T-cell (primary cell): Measurements from ENCODE around the gene CORO7. TPM values are rescaled to one million over a fixed set of nuclear protein-coding genes. Genes with fewer than 3 reads are reported as not detected.

Source experiments
- ATAC-seq, 4 experiments: fragments of 200-7000 bp in 3 of 4; fragments of 150-1000 bp in 1 of 4; cut with Tn5 transposase; replicated peaks in 1 of 4; 1 replicate in 3 of 4; 2 replicates in 1 of 4; pipeline ENCODE4 v1.10.0; 2021; ENCODE audit warnings: moderate library complexity in 3 of 4, mild to moderate bottlenecking in 2 of 4, moderate number of reproducible peaks in 1 of 4
- CTCF ChIA-PET, 2 donors: fragments of 300-600 bp; sonication (Branson Sonifier 250); formaldehyde crosslinking; loops; one replicate each; lab custom pipeline; 2022; ENCODE audit warnings: antibody characterized with exemption in 2 of 2; lab: Charles Lee
- POLR2A ChIA-PET, 2 donors: fragments of 300-600 bp; sonication (Branson Sonifier 250); formaldehyde crosslinking; loops; one replicate each; lab custom pipeline; 2022; ENCODE audit warnings: antibody characterized with exemption in 2 of 2; lab: Charles Lee
- DNase-seq, 35 experiments: peaks; one replicate each; pipeline versions ENCODE4 v3.0.0 to v3.0.0-alpha.2; 2013 to 2023
- H3K27ac ChIP-seq: one replicate; pipeline ENCODE4 v1.5.1; 2013; ENCODE audit warnings: low read length
- H3K27me3 ChIP-seq, 2 experiments: replicated peaks in 1 of 2; 1 replicate in 1 of 2; 2 replicates in 1 of 2; pipeline versions ENCODE4 v1.6.1 to v1.7.0; 2013; ENCODE audit warnings: low read length in 1 of 2, mixed read lengths in 1 of 2; ENCODE audit not compliant: control insufficient read depth in 2 of 2, insufficient read depth in 2 of 2; ENCODE audit errors: extremely low read depth in 1 of 2
- H3K36me3 ChIP-seq, 2 donors: 1 replicate in 1 of 2; 2 replicates in 1 of 2; pipeline versions ENCODE4 v1.6.1 to v1.7.0; 2013; ENCODE audit warnings: low read length in 1 of 2; ENCODE audit not compliant: control insufficient read depth in 2 of 2, insufficient read depth in 1 of 2; ENCODE audit errors: extremely low read depth in 1 of 2
- H3K4me1 ChIP-seq, 2 experiments: 1 replicate in 1 of 2; 2 replicates in 1 of 2; pipeline versions ENCODE4 v1.6.1 to v1.7.0; 2013; ENCODE audit warnings: low read length in 2 of 2, mixed read lengths in 1 of 2; ENCODE audit not compliant: insufficient read depth in 2 of 2, control insufficient read depth in 1 of 2; ENCODE audit errors: extremely low read depth in 1 of 2
- H3K4me3 ChIP-seq, 2 donors: 1 replicate in 1 of 2; 2 replicates in 1 of 2; pipeline versions ENCODE4 v1.5.1 to v1.7.0; 2013; ENCODE audit warnings: mild to moderate bottlenecking in 2 of 2, low read length in 1 of 2, moderate library complexity in 1 of 2; ENCODE audit not compliant: control insufficient read depth in 1 of 2; ENCODE audit errors: extremely low read depth in 1 of 2
- H3K9me3 ChIP-seq: 2 replicates; pipeline ENCODE4 v1.7.0; 2013
- H3K27ac Mint-ChIP-seq, 2 donors: one replicate each; pipeline ENCODE4 v1.8.0; 2020 to 2021; ENCODE audit warnings: mild to moderate bottlenecking in 2 of 2, mixed read lengths in 2 of 2
- H3K27me3 Mint-ChIP-seq, 2 donors: one replicate each; pipeline ENCODE4 v1.8.0; 2021 to 2022; ENCODE audit warnings: mixed read lengths in 2 of 2
- H3K36me3 Mint-ChIP-seq: one replicate; pipeline ENCODE4 v1.8.0; 2021; ENCODE audit warnings: mixed read lengths
- H3K4me1 Mint-ChIP-seq, 3 donors: one replicate each; pipeline ENCODE4 v1.8.0; 2020 to 2022; ENCODE audit warnings: mixed read lengths in 3 of 3, mild to moderate bottlenecking in 1 of 3
- H3K4me3 Mint-ChIP-seq, 3 donors: one replicate each; pipeline ENCODE4 v1.8.0; 2020 to 2022; ENCODE audit warnings: mild to moderate bottlenecking in 3 of 3, mixed read lengths in 3 of 3, moderate library complexity in 3 of 3
- H3K9me3 Mint-ChIP-seq, 3 donors: one replicate each; pipeline ENCODE4 v1.8.0; 2020 to 2022; ENCODE audit warnings: mixed read lengths in 3 of 3
- WGBS: methylation state at CpG from one replicate; pipeline ENCODE4 v1.1.5; 2013; ENCODE audit warnings: missing lambda C conversion rate; ENCODE audit not compliant: insufficient coverage; 5-methylcytosine and 5-hydroxymethylcytosine counted together
- total RNA-seq, 35 experiments: library from RNA in 6 of 35; stranded (reverse) in 6 of 35; fragments of 120-200 nt in 1 of 35; gene quantifications; one replicate each; pipeline versions ENCODE4 v1.2.1 to v1.2.4 and lab custom pipeline; 2013 to 2026

The CORO7 gene
- total RNA-seq, 5 donors from 2014 or later (not counting 1 experiment from before 2014, with no cell fraction given): 213 to 675 (median 230) TPM

DNA sequence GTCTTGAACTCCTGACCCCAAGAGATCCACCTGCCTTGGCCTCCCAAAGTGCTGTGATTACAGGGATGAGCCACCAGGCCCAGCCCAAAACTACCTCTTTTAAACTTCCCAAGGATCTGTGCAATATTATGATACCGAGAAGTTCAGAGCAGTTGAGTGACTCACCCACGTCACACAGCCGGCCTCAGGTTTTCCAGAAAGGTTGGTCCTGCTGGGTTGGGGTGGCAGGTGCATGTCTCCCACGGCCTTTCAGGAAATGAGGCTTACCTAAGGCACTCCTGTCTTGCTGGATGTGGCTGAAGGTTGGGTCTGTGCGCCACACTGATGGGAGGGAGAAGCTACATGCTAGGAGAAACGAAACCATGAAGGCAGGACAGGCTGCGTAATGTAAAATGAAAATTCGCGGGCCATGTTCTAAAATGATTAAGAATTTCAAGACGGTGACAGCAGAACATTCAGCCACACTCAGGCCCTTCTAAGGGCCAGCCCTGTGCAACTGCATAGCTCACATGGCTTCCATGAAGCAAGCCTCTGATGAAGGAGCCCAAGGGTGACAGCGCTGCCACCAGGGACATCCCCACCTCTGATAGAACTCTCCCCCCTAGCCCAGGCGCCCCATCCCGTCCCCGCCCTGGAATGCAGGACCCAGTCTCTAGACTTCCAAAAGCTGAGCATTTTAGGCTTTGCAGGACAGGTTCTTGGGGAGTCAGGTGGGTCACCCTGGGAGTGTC is 107.1 kb downstream of the CORO7 start:
- Histone ChIP-seq H3K4me1 (peaks cover 6 to 44% of the 10 kb centered on the region in 2 experiments), H3K9me3 (no peaks in the 10 kb centered on the region), H3K27ac (peak overlapping the region; percentile 6), H3K36me3 (no peaks in the 10 kb centered on the region), H3K4me3 (no peak overlapping the region), H3K27me3 (peaks cover 3 to 26% of the 10 kb centered on the region in 2 experiments)
- ChIA-PET POLR2A (interaction anchor here in 1 of 2 donors (0.6 kb wide), 1 partner anchor 42 kb away, joined by 3 read pairs; the partner anchor contains the start of gene PAM16), CTCF (interaction anchor here (0.5 to 1.8 kb wide), 6 partner anchors 14 to 900 kb away, joined by 3 to 10 read pairs (median 5); no protein-coding TSS in a partner anchor)
- 94% methylated on average over 10 of the region's 14 CpGs for WGBS
- Mint-ChIP-seq H3K27ac (peak overlapping the region; percentile 67 to 71), H3K27me3 (peaks cover 3% of the 10 kb centered on the region in 2 donors), H3K4me1 (peaks cover 25 to 29% (median 26%) of the 10 kb centered on the region in 3 donors), H3K4me3 (peak overlapping the region in 2 of 3 donors; percentile 83 to 85), H3K9me3 (no peaks in the 10 kb centered on the region), H3K36me3 (no peaks in the 10 kb centered on the region)
- ATAC-seq (no peak), DNase-seq (no peak)

DNA sequence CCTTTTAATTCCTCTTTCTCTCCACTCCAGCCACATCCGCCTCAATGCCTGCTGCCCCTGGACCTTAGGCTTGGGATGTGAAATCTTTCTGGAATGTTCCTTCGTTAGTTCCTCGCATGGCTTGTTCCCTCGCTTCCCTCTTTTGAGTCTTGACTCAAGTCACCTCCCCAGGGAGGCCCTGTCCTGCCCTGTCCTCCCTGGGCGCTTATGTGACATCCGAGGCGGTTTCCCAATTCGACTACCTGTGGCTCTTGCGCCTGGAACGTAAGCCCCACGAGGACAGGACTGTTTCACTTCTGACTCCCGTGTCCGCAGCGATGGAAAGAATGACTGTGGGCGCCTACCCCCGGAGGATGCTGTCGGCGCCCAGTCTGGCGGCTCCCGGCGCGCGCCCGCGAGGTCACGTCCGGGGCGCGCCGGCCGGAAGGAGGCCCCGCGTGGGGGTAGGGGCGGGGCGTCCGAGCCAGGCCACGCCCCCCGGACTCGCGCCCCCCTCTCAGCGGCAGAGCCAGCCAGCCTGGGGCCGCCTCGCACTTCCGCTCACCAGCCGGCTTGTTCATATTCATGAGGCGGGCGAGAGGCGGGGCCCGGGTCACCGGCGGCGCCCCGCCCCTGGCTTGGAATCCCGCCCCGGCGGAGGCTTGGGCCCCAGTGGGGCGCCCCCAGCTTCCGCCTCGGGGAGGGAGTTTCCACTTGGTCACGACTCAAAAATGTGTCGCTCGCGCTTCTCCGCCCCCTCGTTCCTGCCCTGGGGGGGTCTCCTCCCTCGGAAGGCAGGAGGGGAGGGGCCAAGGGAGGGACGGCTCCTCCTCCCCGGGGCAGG is 109.0 kb downstream of the CORO7 start:
- peak; percentile 91 to 95 (median 92) for ATAC-seq
- H3K27ac ChIP-seq: peak overlapping the region; percentile 93
- no peaks in the 10 kb centered on the region for H3K36me3 Mint-ChIP-seq

DNA sequence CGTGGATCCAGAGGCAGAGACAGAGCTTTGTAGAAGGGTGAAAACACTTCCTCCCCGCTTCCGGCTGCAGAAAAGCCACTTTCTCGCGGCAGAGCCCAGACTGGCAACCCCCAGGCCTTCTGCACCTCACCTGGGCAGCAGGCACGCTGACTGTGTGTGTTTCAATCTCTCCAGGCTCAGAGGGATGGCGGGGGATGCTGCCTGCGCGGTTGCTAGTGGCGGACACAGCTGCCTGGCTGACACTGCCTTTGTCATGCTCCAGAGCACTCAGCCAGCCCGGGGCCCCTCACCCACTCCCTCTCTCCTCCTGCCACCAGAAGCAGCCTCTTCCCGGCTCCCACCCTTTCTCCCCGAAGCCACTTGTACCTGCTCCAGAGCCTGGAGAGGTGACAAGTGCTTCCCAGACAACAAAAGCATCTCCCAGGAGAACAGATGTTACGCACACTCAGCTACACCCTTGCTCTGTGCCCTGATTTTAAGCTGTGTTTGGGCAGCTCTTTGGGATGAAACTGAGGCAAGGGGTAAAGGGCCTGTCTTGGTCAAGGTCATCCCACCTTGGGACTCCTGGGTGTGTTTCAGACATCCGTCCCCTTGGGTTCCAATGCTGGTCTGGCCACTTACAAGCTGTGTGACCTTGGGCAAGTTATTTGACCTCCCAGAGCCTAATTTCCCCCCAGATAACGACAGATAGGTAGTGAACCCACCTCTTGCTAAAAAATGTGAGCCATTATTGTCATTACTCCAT is 109.8 kb downstream of the CORO7 start:
- ChIA-PET CTCF (no interaction called here), POLR2A (interaction anchor here (0.5 to 0.7 kb wide), 2 partner anchors 21 to 339 kb away, joined by 3 read pairs; no protein-coding TSS in a partner anchor)
- Mint-ChIP-seq H3K36me3 (no peaks in the 10 kb centered on the region), H3K27me3 (no peaks in the 10 kb centered on the region), H3K4me3 (peak overlapping the region; percentile 83 to 91 (median 86)), H3K4me1 (peaks cover 21 to 28% (median 21%) of the 10 kb centered on the region in 3 donors), H3K9me3 (no peaks in the 10 kb centered on the region), H3K27ac (peak overlapping the region; percentile 92 to 95)
- H3K4me1 ChIP-seq: peaks cover 6 to 35% of the 10 kb centered on the region in 2 experiments
- no peaks in the 10 kb centered on the region for H3K27me3 ChIP-seq
- peak overlapping the region; percentile 59 to 81 for H3K4me3 ChIP-seq
- 17% methylated on average over 14 of the region's 16 CpGs for WGBS
- H3K9me3 ChIP-seq: no peaks in the 10 kb centered on the region
- DNase-seq (peak in 34 of 35 experiments; percentile 19 to 73 (median 52)), ATAC-seq (peak in 2 of 4 experiments; percentile 11 to 14)
- peak overlapping the region; percentile 91 for H3K27ac ChIP-seq
- H3K36me3 ChIP-seq: peaks cover 0 to 5% of the 10 kb centered on the region in 2 donors

More for the DNA sequence above, 109.0 kb downstream of the CORO7 start:
- H3K27me3 ChIP-seq: peaks cover 0 to 7% of the 10 kb centered on the region in 2 experiments
- peaks cover 21 to 28% (median 21%) of the 10 kb centered on the region in 3 donors for H3K4me1 Mint-ChIP-seq
- peaks cover 0 to 5% of the 10 kb centered on the region in 2 donors for H3K36me3 ChIP-seq
- no peaks in the 10 kb centered on the region for H3K9me3 ChIP-seq
- peak overlapping the region; percentile 83 to 91 (median 86) for H3K4me3 Mint-ChIP-seq
- DNase-seq: peak; percentile 91 to 99 (median 97)
- peak overlapping the region; percentile 92 to 95 for H3K27ac Mint-ChIP-seq
- WGBS: 3% methylated on average over 48 of the region's 68 CpGs
- ChIA-PET POLR2A (interaction anchor here (0.6 to 1.0 kb wide), 2 partner anchors 20 to 170 kb away, joined by 3 to 8 read pairs; no protein-coding TSS in a partner anchor), CTCF (interaction anchor here in 1 of 2 donors (0.7 to 1.8 kb wide), 2 partner anchors 12 to 53 kb away, joined by 5 to 10 read pairs; no protein-coding TSS in a partner anchor)
- peak overlapping the region; percentile 75 to 81 for H3K4me3 ChIP-seq
- H3K4me1 ChIP-seq: peaks cover 6 to 35% of the 10 kb centered on the region in 2 experiments
- H3K27me3 Mint-ChIP-seq: no peaks in the 10 kb centered on the region
- H3K9me3 Mint-ChIP-seq: no peaks in the 10 kb centered on the region

Other genes with a start within 250 kb of the CORO7 start
- gene SRL, start 174.5 kb downstream of the CORO7 start, total RNA-seq: under 1 TPM in 1 of 5 donors, not detected in 4; 0.06 TPM
- 10 to 100 TPM; 15.1 to 35.2 (median 34.6) TPM for gene TFAP4, start 143.6 kb downstream of the CORO7 start, total RNA-seq
- under 1 TPM in 3 of 5 donors, not detected in 2; 0.18 to 0.20 (median 0.19) TPM for gene GLIS2, start 100.5 kb downstream of the CORO7 start, total RNA-seq
- gene PAM16, start 65.3 kb downstream of the CORO7 start, total RNA-seq: 10 to 100 TPM; 41.2 to 53.7 (median 47.4) TPM
- under 1 TPM; 0.38 to 0.89 (median 0.56) TPM for gene VASN, start 44.7 kb downstream of the CORO7 start, total RNA-seq
- gene DNAJA3, start 9.3 kb upstream of the CORO7 start, total RNA-seq: 10 to 100 TPM; 37.7 to 73.8 (median 65.7) TPM
- 10 to 100 TPM; 50.1 to 79.1 (median 62.1) TPM for gene NMRAL1, start 58.0 kb upstream of the CORO7 start, total RNA-seq
- 10 to 100 TPM; 49.1 to 74.4 (median 70.5) TPM for gene HMOX2, start 59.8 kb upstream of the CORO7 start, total RNA-seq
- gene CDIP1, start 122.2 kb upstream of the CORO7 start, total RNA-seq: 10 to 100 TPM; 28.6 to 31.3 (median 29.7) TPM
- gene C16orf96, start 139.7 kb upstream of the CORO7 start, total RNA-seq: under 1 TPM; 0.30 to 0.66 (median 0.50) TPM
- 10 to 100 TPM; 26.0 to 53.1 (median 47.6) TPM for gene UBALD1, start 198.3 kb upstream of the CORO7 start, total RNA-seq
- 10 to 100 TPM; 63.1 to 76.8 (median 72.2) TPM for gene MGRN1, start 208.2 kb upstream of the CORO7 start, total RNA-seq